CD4-positive, alpha-beta T cell treated with Interleukin-17A for 4 hours (primary cell): Measurements from ENCODE around the gene NAT14.

Experiments
- DNase-seq: peaks from one replicate; pipeline ENCODE4 v3.0.0-alpha.2; 2020; ENCODE audit warnings: mixed read lengths

The NAT14 gene

GRCh38 chr19:55453511-55454260 lies 31.3 kb upstream of the NAT14 start:
- DNase-seq, result no peak

DNA sequence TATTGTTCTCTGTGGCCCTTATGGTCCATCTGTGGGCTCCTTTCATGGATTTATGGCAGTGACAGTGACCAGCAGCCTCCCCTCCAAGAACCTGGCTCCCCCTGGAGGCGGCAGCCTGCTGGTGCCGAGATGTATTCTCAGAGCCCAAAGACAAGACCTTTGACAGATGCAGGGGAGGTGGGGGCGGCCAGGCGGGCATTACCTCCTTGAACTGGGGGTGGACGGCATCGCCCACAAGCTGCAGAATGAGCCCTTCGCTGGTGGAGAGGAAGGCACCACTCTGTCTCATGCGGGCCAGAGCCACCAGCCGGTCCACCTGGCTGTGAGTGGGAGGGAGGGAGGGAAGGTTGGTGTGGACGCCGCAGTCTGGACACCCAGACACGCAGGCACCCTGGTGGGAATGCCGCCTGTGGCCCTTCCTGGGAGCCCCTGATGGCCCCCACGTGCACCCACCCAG lies 30.2 kb upstream of the NAT14 start:
- DNase-seq, result peak; percentile 65

- DNase-seq, result no peak
These were observed 29.3 kb upstream of the NAT14 start for GRCh38 chr19:55455576-55456235.

GRCh38 chr19:55456347-55456746 lies 28.6 kb upstream of the NAT14 start:
- DNase-seq, result no peak

- no peak for DNase-seq
These were observed 27.1 kb upstream of the NAT14 start for GRCh38 chr19:55457683-55458457.

- no peak for DNase-seq
These were observed 25.4 kb upstream of the NAT14 start for GRCh38 chr19:55459551-55459949.

DNA sequence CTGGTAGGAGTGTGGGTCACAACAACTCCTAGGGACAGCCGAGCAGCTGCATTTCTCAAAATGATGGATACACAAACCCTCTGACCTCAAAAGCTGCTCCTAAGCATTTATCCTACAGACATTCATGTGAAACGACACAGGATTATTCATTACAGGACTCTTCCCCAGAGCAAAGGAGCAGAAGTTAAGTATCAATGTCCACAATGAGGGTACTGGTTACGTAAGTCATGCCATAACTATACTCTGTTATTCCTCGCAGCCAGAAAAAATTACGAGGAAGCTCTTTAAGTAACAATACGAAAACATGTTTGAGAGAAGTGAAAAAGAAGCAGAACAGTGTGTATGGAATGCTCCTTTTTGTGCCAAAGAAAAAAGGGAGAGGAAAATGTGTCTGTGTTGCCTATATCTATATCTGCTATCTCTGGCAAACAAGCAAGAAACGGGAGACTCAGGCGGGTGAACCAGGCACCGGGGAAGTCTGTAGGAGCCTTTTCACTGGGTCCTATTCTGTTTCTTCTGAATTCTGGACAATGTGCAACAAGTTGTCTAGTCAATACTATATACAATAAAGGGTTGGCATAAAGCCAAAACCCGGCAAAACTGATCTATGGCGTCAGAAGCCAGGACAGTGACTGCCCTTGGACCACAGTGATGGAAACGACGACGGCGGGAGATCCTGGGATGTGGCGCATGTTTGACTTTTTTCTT lies 24.9 kb upstream of the NAT14 start:
- DNase-seq, result no peak

DNA sequence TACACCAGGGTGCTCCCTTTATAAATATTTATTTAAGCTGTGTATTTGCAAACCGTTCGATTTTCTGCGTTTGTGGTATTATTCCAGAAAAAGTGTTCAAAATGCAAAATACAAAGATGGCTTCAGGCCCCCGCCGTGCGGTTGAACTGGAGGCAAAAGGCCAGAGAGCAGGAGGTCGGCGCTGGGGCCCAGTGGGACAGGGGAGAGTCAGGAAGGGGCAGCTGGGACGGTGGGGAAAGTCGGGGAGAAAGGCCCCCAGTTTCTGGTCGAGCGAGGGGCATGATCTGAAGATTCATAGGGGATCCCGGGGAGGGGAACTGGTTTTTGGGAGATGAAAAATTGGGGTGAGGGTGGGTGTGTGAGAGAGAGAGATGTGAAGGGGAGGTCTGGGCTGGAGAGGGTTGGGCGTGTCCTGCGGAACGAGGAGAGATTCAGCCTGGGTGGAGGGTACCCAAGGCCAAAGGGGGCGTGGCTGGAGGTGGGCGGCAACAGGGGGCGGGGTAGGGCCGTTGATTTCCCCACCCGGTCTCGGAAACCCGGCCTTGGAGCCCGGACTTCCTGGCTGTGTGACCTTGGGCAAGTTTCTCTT lies 24.2 kb upstream of the NAT14 start:
- DNase-seq, result peak; percentile 50

DNA sequence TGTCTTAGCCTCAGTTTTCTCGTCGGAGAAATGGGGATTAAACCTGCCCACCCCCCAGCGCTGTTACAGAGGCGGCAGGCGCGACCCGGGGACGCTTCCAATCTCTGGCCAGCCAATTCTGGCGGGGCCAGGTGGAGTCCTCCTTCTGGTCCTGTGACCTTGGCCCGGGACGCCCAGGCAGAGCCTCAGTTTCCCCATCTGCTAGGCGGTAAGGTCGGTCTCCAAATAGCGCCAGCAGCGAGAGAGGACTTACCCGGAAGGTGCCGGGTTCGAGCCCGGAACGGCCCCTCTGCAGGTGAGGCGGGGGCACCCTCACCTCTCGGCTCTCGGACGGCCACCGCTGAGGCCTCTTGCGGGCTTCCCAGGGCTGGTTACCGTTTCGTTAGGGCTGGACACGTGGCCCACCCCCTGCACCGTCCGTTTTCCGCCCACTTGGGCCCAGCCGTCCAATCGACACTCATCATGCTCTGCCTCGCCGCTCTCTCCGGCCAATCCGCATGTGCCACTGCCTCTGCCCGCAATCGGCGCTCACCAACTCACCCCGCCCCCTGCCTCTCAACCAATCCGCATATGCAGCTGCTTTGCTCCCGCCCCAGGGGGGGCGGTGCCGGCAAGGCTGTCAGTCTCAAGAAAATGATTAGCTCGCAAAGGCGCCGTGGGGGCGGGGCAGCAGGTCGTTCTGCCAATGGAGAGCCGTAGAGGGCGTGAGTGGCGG lies 23.6 kb upstream of the NAT14 start, which contains the start of gene ISOC2:
Gene ISOC2 (minus strand): TSS at position 384 of the 715 bp plus-strand sequence. CDS start 5,156 bp downstream, outside the sequence.
- peak; percentile 100 for DNase-seq

- no peak for DNase-seq
These were observed 22.9 kb upstream of the NAT14 start for GRCh38 chr19:55461974-55462626.

- no peak for DNase-seq
These were observed 22.3 kb upstream of the NAT14 start for GRCh38 chr19:55462722-55463121.

GRCh38 chr19:55463583-55464031 lies 21.4 kb upstream of the NAT14 start:
- no peak for DNase-seq

GRCh38 chr19:55464039-55464661 lies 20.8 kb upstream of the NAT14 start:
- no peak for DNase-seq

DNA sequence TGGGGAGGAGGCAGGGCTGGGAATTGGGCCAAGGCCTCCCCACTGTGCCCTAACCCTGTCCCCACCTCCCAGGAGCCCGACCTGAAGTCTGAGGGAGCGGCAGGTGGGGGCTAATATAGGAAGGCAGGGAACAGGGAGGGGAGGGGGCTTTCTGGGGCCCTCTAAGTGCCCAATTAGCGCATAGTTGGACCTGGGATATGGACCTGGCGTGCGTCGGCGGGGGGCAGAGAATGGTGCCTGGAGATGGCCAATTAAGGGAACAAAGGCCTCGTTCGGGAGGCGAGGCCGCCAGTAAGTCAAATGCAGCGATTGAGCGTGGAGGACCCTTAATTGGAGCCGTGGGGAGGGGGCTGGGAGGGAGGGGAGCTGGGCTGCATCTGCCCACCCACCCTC lies 20.3 kb upstream of the NAT14 start, which contains the start of gene C19orf85:
Gene C19orf85 (minus strand): TSS at position 90 of the 393 bp plus-strand sequence. CDS start 197 bp downstream, outside the sequence.
- DNase-seq, result no peak

DNA sequence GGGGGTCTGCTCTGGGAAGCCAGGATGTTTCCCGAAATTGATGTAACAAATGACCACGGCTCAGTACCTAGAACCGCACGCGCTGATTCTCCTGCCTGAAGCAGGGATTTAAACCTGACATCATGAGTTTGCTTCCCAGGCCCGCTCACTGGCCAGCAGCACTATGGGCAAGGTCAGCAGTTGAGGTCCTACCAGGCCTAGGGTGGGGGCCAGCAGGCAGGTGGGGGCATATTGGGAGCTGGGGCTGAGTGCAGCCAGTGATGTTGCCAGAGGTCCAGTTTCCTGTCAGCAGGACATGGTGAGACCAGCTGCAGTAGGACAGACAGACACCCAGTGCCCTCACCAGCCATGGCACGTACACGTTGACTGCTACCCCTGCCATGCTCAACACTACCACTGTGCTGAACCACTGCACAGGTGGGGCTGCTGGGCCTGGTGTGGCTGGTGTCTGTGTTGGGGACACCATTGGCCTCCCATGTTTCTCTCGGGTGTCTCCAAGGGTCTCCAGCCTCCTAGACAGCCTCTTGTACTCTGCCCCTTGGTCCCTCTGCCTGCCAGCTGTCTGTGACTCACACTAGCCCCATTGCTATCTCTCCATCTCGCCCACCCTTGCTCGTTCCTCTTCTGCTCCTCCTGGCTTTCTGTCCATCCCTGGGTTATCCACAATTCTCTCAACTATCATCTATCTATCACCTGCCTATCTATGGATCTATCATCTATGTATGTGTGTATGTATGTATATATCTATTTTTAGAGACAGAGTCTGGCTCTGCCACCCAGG lies 19.3 kb upstream of the NAT14 start:
- no peak for DNase-seq

DNA sequence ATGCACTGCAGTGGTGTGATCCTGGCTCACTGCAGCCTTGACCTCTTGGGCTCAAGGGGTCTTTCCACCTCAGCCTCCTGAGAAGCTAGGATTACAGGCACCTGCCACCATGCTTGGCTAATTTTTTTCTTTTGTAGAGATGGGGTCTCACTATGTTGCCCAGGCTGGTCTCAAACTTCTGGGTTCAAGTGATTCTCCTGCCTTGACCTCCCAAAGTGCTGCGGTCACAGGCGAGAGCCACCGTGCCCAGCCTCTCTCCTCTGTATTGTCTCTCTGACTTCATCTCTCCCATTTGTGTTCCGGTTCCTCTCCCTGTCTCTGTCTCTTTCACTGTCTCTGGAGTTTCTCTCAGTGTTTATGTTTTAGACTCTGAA lies 18.8 kb upstream of the NAT14 start:
- DNase-seq, result no peak

GRCh38 chr19:55467236-55468053 lies 17.5 kb upstream of the NAT14 start:
- peak; percentile 79 for DNase-seq

GRCh38 chr19:55468054-55468393 lies 17.0 kb upstream of the NAT14 start:
- DNase-seq, result no peak

DNA sequence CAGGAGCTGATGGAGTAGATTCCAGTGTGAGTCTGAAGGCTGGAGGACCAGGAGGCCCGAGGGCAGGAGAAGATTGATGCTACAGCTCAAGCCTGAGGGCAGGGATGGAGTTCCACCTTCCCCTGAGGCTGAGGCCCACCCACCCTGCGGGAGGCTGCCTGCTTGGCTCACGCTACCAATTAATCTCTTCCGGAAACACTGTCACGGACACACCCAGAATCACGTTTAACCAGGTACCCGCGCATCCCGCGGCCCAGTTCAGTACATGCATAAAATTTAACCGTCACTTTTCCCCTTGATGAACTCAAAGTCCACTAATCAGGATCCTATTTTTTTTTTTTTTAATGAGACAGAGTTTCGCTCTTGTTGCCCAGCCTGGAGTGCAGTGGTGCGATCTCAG lies 13.7 kb upstream of the NAT14 start:
- DNase-seq, result no peak
